Measurements from ENCODE around the gene TRAIP. TPM values are rescaled to one million over a fixed set of nuclear protein-coding genes. Genes with fewer than 3 reads are reported as not detected.
"Not testable (repeated sequence)": the region's sequence is repeated elsewhere in the genome, so short reads cannot be mapped to it uniquely, and the experiment has no call there.

TRAIP gene, protein sequence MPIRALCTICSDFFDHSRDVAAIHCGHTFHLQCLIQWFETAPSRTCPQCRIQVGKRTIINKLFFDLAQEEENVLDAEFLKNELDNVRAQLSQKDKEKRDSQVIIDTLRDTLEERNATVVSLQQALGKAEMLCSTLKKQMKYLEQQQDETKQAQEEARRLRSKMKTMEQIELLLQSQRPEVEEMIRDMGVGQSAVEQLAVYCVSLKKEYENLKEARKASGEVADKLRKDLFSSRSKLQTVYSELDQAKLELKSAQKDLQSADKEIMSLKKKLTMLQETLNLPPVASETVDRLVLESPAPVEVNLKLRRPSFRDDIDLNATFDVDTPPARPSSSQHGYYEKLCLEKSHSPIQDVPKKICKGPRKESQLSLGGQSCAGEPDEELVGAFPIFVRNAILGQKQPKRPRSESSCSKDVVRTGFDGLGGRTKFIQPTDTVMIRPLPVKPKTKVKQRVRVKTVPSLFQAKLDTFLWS
- total RNA-seq (1 to 10 TPM; 4.3 to 5.8 TPM), polyA plus RNA-seq (1 to 10 TPM; 1.3 to 2.0 (median 1.7) TPM), total RNA-seq (2.2 to 8.7 (median 4.6) reads per million in 6 experiments)

GRCh38 chr3:49856181-49857005 lies at the start of gene TRAIP:
Gene TRAIP, minus strand, starts transcription at chr3:49856564. Its CDS starts 111 bp downstream, at chr3:49856453.
- Mint-ChIP-seq H3K27ac (peak within 1 kb of the TSS; percentile 81 to 96 (median 91)), H3K36me3 (no peaks in the 10 kb centered on the region), H3K27me3 (peaks cover 0 to 3% (median 0%) of the 10 kb centered on the region in 5 donors), H3K4me3 (peak within 1 kb of the TSS; percentile 79 to 92 (median 86)), H3K9me3 (no peaks in the 10 kb centered on the region), H3K4me1 (peaks cover 2 to 15% (median 15%) of the 10 kb centered on the region in 4 donors)
- ATAC-seq: peak; percentile 99
- POLR2A ChIA-PET: interaction anchor here (1.2 to 3.2 kb wide), 2 partner anchors 51 to 53 kb away, joined by 3 to 11 read pairs; partner anchors contain the start of gene INKA1
- DNase-seq: peak; percentile 88 to 96 (median 93)

DNA sequence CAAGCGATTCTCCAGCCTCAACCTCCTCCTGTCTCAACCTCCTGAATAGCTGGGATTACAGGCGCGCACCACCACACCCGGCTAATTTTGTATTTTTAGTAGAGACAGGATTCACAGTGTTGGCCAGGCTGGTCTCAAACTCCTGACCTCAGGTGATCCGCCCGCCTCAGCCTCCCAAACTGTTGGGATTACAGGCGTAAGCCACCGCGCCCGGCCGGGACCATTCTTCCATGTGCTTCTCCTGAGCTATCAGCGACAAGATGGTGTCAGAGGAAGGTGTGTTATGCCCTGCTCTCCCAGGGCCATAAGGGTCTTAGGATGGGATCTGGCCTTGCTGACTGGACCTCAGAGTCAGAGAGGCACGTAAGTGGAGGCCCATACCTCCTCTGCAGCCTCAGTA lies 48.1 kb upstream of the TRAIP start:
- not testable (repeated sequence) for DNase-seq, H3K27me3 Mint-ChIP-seq, H3K9me3 Mint-ChIP-seq, H3K36me3 Mint-ChIP-seq, ATAC-seq
- H3K4me1 Mint-ChIP-seq: peaks cover 14 to 32% (median 30%) of the 10 kb centered on the region in 4 donors
- H3K27ac Mint-ChIP-seq: peak overlapping the region in 7 of 10 donors; percentile 62 to 94 (median 85)
- H3K4me3 Mint-ChIP-seq: peak overlapping the region in 8 of 10 donors; percentile 74 to 89 (median 82)
- POLR2A ChIA-PET: interaction anchor here (0.6 to 2.4 kb wide), 2 partner anchors 102 to 1203 kb away, joined by 4 to 9 read pairs; partner anchors contain the start of gene INKA1

- H3K36me3 Mint-ChIP-seq: peaks cover 0 to 2% (median 0%) of the 10 kb centered on the region in 3 donors
- DNase-seq: peak; percentile 69 to 89 (median 80)
- peak; percentile 98 to 99 for ATAC-seq
- H3K4me3 Mint-ChIP-seq: peak within 1 kb of the TSS; percentile 74 to 89 (median 84)
- H3K4me1 Mint-ChIP-seq: peaks cover 14 to 32% (median 30%) of the 10 kb centered on the region in 4 donors
- POLR2A ChIA-PET: interaction anchor here (0.6 to 2.4 kb wide), 3 partner anchors 101 to 1202 kb away, joined by 3 to 9 read pairs (median 4); partner anchors contain the start of gene INKA1
- H3K27ac Mint-ChIP-seq: peak within 1 kb of the TSS in 9 of 10 donors; percentile 57 to 94 (median 85)
- no peaks in the 10 kb centered on the region for H3K27me3 Mint-ChIP-seq
- H3K9me3 Mint-ChIP-seq: no peaks in the 10 kb centered on the region
These were observed 47.4 kb upstream of the TRAIP start, which contains the start of gene MST1R for GRCh38 chr3:49903451-49904424. Gene MST1R, minus strand, starts transcription at chr3:49903873. Its CDS starts 264 bp downstream, at chr3:49903609.

- Mint-ChIP-seq H3K4me3 (peak overlapping the region in 3 of 10 donors; percentile 23 to 45 (median 33)), H3K4me1 (peaks cover 14 to 32% (median 30%) of the 10 kb centered on the region in 4 donors), H3K36me3 (peaks cover 0 to 2% (median 0%) of the 10 kb centered on the region in 3 donors), H3K9me3 (no peaks in the 10 kb centered on the region), H3K27ac (peak overlapping the region in 1 of 10 donors; percentile 40), H3K27me3 (no peaks in the 10 kb centered on the region)
- POLR2A ChIA-PET: interaction anchor here (0.7 to 0.9 kb wide), 2 partner anchors 84 to 100 kb away, joined by 3 read pairs; no protein-coding TSS in a partner anchor
- no peak for DNase-seq
- no peak for ATAC-seq
These were observed 46.4 kb upstream of the TRAIP start for GRCh38 chr3:49902511-49903345.

GRCh38 chr3:49901366-49902339 lies 45.3 kb upstream of the TRAIP start:
- DNase-seq (no peak), ATAC-seq (no peak)
- H3K4me1 Mint-ChIP-seq: peaks cover 11 to 28% (median 24%) of the 10 kb centered on the region in 4 donors
- H3K36me3 Mint-ChIP-seq: no peaks in the 10 kb centered on the region
- peak overlapping the region in 3 of 10 donors; percentile 29 to 53 (median 33) for H3K27ac Mint-ChIP-seq
- no peaks in the 10 kb centered on the region for H3K9me3 Mint-ChIP-seq
- no peaks in the 10 kb centered on the region for H3K27me3 Mint-ChIP-seq
- POLR2A ChIA-PET: interaction anchor here (0.7 kb wide), 1 partner anchor 83 kb away, joined by 3 read pairs; no protein-coding TSS in a partner anchor
- peak overlapping the region in 1 of 10 donors; percentile 24 for H3K4me3 Mint-ChIP-seq

- DNase-seq: no peak
- POLR2A ChIA-PET: no interaction called here
- H3K36me3 Mint-ChIP-seq: no peaks in the 10 kb centered on the region
- ATAC-seq: no peak
- H3K4me3 Mint-ChIP-seq: no peak overlapping the region
- H3K27me3 Mint-ChIP-seq: no peaks in the 10 kb centered on the region
- H3K9me3 Mint-ChIP-seq: no peaks in the 10 kb centered on the region
- H3K4me1 Mint-ChIP-seq: peaks cover 5 to 18% (median 14%) of the 10 kb centered on the region in 4 donors
- H3K27ac Mint-ChIP-seq: peak overlapping the region in 1 of 10 donors; percentile 15
These were observed 44.3 kb upstream of the TRAIP start for GRCh38 chr3:49900491-49901153.

DNA sequence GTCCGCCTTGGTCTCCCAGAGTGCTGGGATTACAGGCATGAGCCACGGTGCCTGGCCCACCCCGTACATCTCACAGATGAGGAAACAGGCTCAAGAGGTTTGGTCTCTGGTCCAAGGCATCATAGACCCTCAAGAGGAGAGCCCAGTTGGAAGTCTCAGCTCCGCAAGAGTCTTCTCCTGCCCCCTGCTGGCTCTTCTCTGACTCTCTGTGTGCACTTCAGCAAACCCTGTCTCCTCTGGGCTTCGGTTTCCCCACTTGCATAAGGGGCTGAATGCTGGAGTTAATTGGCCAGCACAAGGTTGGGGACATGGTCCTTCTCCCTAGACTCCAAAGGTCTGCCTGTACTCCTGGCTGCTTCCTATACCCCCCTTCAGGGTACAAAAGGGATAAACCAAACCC lies 43.5 kb upstream of the TRAIP start:
- H3K27ac Mint-ChIP-seq: no peak overlapping the region
- no peaks in the 10 kb centered on the region for H3K9me3 Mint-ChIP-seq
- ATAC-seq (no peak), DNase-seq (no peak)
- POLR2A ChIA-PET: no interaction called here
- no peaks in the 10 kb centered on the region for H3K27me3 Mint-ChIP-seq
- H3K4me1 Mint-ChIP-seq: peaks cover 5 to 17% (median 10%) of the 10 kb centered on the region in 4 donors
- H3K36me3 Mint-ChIP-seq: no peaks in the 10 kb centered on the region
- H3K4me3 Mint-ChIP-seq: no peak overlapping the region

DNA sequence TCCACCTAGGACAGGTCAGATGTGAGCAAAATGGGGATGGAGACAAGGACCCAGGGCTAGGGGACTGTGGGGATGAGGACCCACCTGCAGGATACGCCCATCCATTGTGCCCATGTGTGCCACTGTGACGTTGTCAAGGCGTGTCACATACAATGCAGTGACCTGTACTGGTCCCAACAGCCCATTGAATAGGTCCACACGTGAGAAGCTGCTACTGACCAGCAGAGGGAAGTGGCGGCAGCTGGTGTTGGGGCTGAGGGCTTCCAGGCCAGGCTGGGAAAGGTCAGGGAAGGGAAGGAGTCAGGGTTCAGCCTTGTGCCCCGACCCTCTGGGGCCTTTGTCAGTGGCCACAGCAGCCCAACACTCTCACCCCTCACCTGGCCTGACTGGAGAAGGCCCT lies 42.6 kb upstream of the TRAIP start:
- Mint-ChIP-seq H3K4me1 (peaks cover 3 to 8% (median 5%) of the 10 kb centered on the region in 4 donors), H3K27ac (no peak overlapping the region), H3K27me3 (no peaks in the 10 kb centered on the region), H3K9me3 (no peaks in the 10 kb centered on the region), H3K36me3 (no peaks in the 10 kb centered on the region), H3K4me3 (no peak overlapping the region)
- POLR2A ChIA-PET: interaction anchor here (1.1 kb wide), 1 partner anchor 94 kb away, joined by 3 read pairs; no protein-coding TSS in a partner anchor
- ATAC-seq (no peak), DNase-seq (no peak)

- no peak for DNase-seq
- H3K27ac Mint-ChIP-seq: peak overlapping the region in 1 of 10 donors; percentile 27
- H3K4me1 Mint-ChIP-seq: peaks cover 0 to 3% (median 1%) of the 10 kb centered on the region in 4 donors
- no peak overlapping the region for H3K4me3 Mint-ChIP-seq
- no peaks in the 10 kb centered on the region for H3K27me3 Mint-ChIP-seq
- H3K36me3 Mint-ChIP-seq: no peaks in the 10 kb centered on the region
- POLR2A ChIA-PET: no interaction called here
- no peak for ATAC-seq
- no peaks in the 10 kb centered on the region for H3K9me3 Mint-ChIP-seq
These were observed 40.0 kb upstream of the TRAIP start for GRCh38 chr3:49896345-49896744.

All from naive thymus-derived CD8-positive, alpha-beta T cell (primary cell).